ENCODE data around the gene TACC2. TPM values are rescaled to one million over a fixed set of nuclear protein-coding genes. Genes with fewer than 3 reads are reported as not detected.
A peak's percentile ranks its signal among the peaks of the same experiment; 100 is the strongest.

Gene TACC2
- total RNA-seq, 4 donors from 2014 or later, result 105 to 334 (median 235) TPM

- Histone ChIP-seq H3K4me1 (peaks cover 0 to 6% of the 10 kb centered on the region in 2 donors), H3K9me3 (no peaks in the 10 kb centered on the region), H3K27me3 (peaks cover 0 to 3% (median 0%) of the 10 kb centered on the region in 3 donors), H3K36me3 (no peaks in the 10 kb centered on the region), H3K4me3 (no peak overlapping the region), H3K27ac (no peak overlapping the region)
- peak in 1 of 2 donors; percentile 27 for ATAC-seq
- DNase-seq, result no peak
- TF ChIP-seq CTCF (IDR thresholded peaks at IDR 0.05 in 4 of 5, conservative IDR thresholded peaks at IDR 0.05 in 1 of 5) (no peak), POLR2A (IDR thresholded peaks at IDR 0.05) (no peak)
- in situ Hi-C loops (cut with MboI; ENCODE audit: low sequenced_read_pairs in 4 of 4), result no loop called here
- intact Hi-C loops (cut with DNase I; ENCODE audit: low total_unique reads), result no loop called here
Observed at GRCh38 chr10:122301055-122301810, 312.3 kb downstream of the TACC2 start.

GRCh38 chr10:122301811-122302115 lies 312.8 kb downstream of the TACC2 start:
- in situ Hi-C loops (cut with MboI; ENCODE audit: low sequenced_read_pairs in 4 of 4), result no loop called here
- Histone ChIP-seq H3K4me3 (no peak overlapping the region), H3K27ac (no peak overlapping the region), H3K9me3 (no peaks in the 10 kb centered on the region), H3K4me1 (peaks cover 0 to 6% of the 10 kb centered on the region in 2 donors), H3K27me3 (peaks cover 0 to 3% (median 0%) of the 10 kb centered on the region in 3 donors), H3K36me3 (no peaks in the 10 kb centered on the region)
- ATAC-seq, result no peak
- DNase-seq, result no peak
- intact Hi-C loops (cut with DNase I; ENCODE audit: low total_unique reads), result no loop called here
- TF ChIP-seq CTCF (IDR thresholded peaks at IDR 0.05 in 4 of 5, conservative IDR thresholded peaks at IDR 0.05 in 1 of 5) (no peak), POLR2A (IDR thresholded peaks at IDR 0.05) (no peak)

- no peak for DNase-seq
- Histone ChIP-seq H3K9me3 (no peaks in the 10 kb centered on the region), H3K4me3 (no peak overlapping the region), H3K4me1 (peaks cover 4 to 6% of the 10 kb centered on the region in 2 donors), H3K27ac (no peak overlapping the region), H3K36me3 (no peaks in the 10 kb centered on the region), H3K27me3 (peaks cover 0 to under 1% (median 0%) of the 10 kb centered on the region in 3 donors)
- intact Hi-C loops (cut with DNase I; ENCODE audit: low total_unique reads), result no loop called here
- no peak for TF ChIP-seq POLR2A (IDR thresholded peaks at IDR 0.05)
- TF ChIP-seq CTCF (IDR thresholded peaks at IDR 0.05 in 4 of 5, conservative IDR thresholded peaks at IDR 0.05 in 1 of 5), result no peak
- in situ Hi-C loops (cut with MboI; ENCODE audit: low sequenced_read_pairs in 4 of 4), result no loop called here
- no peak for ATAC-seq
Observed at GRCh38 chr10:122302315-122302714, 313.4 kb downstream of the TACC2 start.

- in situ Hi-C loops (cut with MboI; ENCODE audit: low sequenced_read_pairs in 4 of 4) (no loop called here), intact Hi-C loops (cut with DNase I; ENCODE audit: low total_unique reads) (no loop called here)
- DNase-seq (no peak), ATAC-seq (no peak)
- H3K36me3 ChIP-seq, result no peaks in the 10 kb centered on the region
- peaks cover 15 to 18% of the 10 kb centered on the region in 2 donors for H3K4me1 ChIP-seq
- no peak overlapping the region for H3K4me3 ChIP-seq
- H3K9me3 ChIP-seq, result no peaks in the 10 kb centered on the region
- no peaks in the 10 kb centered on the region for H3K27me3 ChIP-seq
- H3K27ac ChIP-seq, result no peak overlapping the region
- TF ChIP-seq POLR2A (IDR thresholded peaks at IDR 0.05) (no peak), CTCF (IDR thresholded peaks at IDR 0.05 in 4 of 5, conservative IDR thresholded peaks at IDR 0.05 in 1 of 5) (no peak)
Observed at GRCh38 chr10:122303271-122304053, 314.5 kb downstream of the TACC2 start.

Other genes starting within 250 kb of the TACC2 start
- 10 to 100 TPM; 34.3 to 57.6 (median 39.4) TPM for gene ATE1, start 61.1 kb upstream of the TACC2 start, total RNA-seq
- gene NSMCE4A, start 13.9 kb upstream of the TACC2 start, total RNA-seq, result 10 to 100 TPM; 20.1 to 37.7 (median 26.9) TPM

All from gastrocnemius medialis (tissue), 4 donors.